Ishikawa (cell line): ENCODE measurements around the gene SNAP25.

Experiments used
- EGR1 ChIP-seq: IDR thresholded peaks from 2 replicates; pipeline ENCODE4 v1.6.1; 2012
- EP300 ChIP-seq: IDR thresholded peaks from 2 replicates; pipeline ENCODE4 v1.6.1; 2012; ENCODE audit warnings: borderline replicate concordance
- YY1 ChIP-seq: IDR thresholded peaks from 2 replicates; pipeline ENCODE4 v1.6.1; 2012; ENCODE audit warnings: low read depth

GRCh38 chr20:10315138-10315537 is 96.5 kb downstream of the SNAP25 start:
- TF ChIP-seq EP300: no peak
- TF ChIP-seq YY1: no peak
- TF ChIP-seq EGR1: no peak
